GM15510 (cell line): ENCODE measurements around the gene TMEM144.

Source experiments
- POLR2A ChIP-seq: IDR thresholded peaks from 3 replicates; pipeline ENCODE4 v1.6.1; 2011; ENCODE audit warnings: borderline replicate concordance; ENCODE audit not compliant: insufficient read length; ENCODE audit errors: extremely low read depth

Gene TMEM144

DNA sequence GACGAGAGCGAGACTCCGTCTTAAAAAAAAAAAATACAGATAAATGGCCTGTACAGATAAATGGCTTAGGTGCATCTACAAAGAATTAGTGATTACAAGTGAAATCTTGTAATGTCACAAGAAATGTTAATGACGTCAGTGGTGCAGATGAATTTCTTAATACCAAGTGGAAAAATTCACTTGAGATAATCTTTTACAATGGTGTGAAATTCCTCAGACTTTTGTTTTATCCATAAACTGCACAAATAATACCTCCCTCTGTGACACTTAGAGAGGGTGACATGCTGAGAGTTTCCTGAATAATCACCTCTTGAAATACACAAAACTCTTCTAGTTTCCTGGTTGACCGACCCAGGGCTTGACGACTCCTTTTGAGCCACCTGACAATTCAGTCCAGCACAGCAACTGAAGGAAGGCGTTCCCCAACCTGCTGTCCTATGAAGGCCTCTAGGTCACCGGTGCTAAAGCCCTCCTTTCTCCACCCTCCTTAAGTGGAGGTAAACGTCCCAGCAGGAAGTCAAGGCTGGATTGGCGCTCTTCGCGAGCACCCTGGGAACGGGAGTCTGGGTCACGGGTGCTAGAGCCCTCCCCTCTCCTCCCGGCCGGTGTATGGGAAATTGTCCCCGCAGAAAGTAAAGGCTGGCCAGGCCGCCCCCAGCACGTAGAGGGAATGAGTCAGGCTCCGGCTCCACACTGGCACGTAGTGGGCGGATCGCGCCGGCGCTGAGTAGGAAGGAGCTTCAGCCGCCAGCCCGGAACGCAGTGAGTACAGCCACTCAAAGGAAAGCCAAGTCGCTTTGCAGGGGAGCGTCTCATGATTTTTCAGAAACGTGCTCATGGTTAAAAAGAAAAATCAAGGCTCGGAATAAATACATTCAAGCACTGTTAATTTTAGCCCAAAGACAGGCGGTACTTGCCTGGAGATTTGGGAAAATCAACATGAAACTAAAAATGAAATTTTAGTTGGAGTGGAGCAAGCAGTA lies at the start of gene TMEM144:
Gene TMEM144, plus strand, starts transcription at position 662 of the 983 bp plus-strand sequence. CDS start 2,182 bp downstream, outside the sequence.
- no peak for TF ChIP-seq POLR2A

DNA sequence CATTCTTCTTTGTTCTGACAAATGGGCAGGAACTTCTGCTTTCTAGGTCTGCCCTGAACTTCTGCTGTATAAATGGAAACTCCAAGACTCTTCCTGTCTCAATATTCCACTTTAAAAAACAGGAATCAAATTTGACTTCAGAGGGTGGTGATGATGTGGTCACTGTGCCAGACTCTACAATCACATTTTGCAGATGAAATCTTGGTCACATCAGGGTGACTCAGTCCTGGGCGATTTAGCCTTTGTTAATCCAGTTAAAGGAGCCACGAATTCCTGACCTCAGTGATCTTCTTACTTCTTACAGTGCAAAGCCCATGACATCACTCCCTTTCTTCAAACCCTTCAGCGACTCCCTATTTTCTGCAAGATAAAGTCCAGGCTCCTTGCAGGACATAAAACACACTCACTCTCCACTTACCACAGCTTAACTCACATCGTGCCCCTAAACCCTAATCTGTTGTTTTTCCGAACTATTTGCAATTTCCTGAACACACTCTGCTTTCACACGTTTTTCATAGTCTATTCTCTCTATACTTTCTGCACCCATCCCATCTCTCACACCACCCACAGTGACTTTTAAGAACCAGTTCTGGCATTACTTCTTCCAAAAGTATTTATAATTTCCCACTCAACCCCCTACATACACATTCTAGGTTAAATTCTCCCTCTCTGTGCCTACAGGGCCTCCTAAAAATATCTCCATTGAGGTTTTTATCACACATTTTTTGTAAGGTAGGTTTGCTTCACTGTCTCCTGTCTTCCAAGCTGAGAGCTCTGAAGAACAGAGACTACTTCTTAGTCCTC lies 48.5 kb upstream of the TMEM144 start:
- TF ChIP-seq POLR2A, result no peak

DNA sequence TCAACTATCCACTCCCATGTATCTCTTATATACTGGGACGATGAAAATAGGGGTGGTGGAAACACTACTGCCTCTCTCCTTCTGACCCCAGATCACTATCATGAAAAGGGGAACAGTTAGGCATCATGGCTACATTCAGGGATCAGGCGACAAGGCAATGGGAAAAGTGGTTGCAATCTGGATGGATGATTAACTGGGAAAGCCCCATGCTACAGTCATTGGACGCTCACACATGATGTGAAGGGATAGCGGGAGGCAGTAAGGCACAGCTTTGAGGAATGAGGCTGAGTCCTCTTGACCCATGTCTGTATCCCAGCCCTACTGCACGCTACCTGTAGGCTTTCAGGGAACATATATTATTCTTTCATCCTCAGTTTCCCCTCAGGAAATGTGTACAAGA lies 47.7 kb upstream of the TMEM144 start:
- TF ChIP-seq POLR2A, result no peak

DNA sequence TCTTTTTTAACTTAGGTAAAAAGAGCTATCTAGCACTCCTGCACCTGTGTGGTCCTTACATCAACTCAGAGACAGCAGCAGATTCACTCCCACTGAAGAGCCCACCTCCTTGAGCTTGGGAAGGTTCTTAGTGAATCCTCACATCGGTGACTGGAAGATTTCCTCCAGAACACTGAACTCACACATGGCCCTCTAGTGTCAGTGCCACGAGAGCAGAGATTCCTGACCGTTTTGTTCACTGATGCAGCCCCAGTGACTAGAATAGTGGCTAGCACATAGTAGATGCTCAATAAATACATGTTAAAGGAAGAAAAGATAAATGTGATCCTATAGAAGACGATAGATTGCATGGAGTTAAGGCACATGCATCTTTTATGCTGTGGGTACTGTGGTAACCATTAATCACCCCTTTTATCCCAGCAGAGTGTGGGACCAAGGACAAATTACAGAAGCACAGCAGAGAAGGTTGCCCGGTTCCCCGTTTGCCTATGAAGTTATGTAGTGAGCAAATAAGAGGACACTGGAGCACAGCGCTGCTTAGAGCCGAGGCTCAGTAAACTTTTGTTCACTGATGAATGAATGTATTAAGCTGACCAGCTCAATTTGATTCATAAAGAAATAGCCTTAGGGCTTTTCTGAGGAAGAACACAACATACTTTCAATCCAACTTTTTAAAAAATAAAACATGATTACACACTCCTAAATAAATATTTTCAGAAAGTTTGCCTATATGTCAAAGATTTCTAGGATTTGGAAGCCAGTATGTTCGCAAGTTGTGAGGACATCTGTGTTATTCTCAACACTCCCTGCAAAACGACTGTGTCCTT lies 46.1 kb upstream of the TMEM144 start:
- no peak for TF ChIP-seq POLR2A

DNA sequence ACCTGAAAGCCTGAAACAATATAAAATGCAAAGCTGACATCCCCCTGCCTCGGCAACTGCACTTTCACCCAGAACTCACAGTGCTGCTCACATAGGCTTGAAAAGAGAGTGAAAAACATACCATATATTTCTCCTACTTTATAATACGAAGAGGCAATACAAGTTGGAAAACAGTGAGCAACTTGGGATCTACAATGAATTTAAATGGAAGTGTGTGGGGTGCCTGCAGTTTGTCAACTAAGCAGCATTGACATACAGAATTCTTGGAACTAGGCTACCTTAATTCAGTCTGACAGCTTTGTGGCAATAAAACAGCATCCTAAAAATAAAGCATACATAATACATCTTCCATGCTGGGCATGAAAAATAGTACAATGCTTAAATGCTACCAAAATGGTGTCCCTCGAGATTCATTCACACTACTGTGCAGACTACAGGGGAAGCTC lies 45.5 kb upstream of the TMEM144 start:
- TF ChIP-seq POLR2A, result no peak

DNA sequence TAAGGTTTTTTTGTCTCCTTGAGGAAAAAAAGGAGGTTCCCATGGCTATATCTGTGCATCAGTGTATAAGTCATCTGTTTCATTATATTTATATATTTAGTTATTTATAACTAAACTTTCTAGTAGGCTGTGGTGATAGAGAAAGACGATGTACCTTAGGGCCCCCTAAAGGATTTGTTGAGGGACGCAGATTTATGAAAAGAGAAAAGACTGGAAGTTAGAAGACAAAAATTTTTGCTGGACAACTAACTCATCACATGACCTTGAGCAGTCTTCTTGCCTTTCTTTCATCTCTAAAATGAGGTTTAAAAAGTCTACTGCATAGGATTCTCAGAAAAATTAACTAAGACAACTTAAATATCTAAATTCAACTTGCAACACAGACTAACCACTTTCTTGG lies 43.6 kb upstream of the TMEM144 start:
- TF ChIP-seq POLR2A, result no peak

DNA sequence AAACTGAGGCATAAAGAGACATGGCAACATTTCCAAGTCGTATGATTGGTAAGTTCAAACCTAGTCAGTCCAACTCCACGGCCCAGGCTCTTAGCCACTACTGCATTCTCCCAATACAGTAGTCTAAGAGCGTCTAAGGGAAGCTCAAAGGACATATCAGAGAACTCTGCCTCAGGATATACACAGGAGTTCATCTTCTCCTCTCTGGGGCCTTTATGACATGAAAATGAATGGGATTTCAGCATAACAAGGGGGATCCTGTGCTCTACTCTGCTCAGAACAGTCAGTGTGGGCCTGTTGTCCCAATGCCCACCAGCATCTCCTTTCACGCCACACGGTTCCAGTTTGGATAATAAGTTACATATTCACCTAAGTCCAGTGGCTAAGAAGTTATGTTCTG lies 41.7 kb upstream of the TMEM144 start:
- no peak for TF ChIP-seq POLR2A

DNA sequence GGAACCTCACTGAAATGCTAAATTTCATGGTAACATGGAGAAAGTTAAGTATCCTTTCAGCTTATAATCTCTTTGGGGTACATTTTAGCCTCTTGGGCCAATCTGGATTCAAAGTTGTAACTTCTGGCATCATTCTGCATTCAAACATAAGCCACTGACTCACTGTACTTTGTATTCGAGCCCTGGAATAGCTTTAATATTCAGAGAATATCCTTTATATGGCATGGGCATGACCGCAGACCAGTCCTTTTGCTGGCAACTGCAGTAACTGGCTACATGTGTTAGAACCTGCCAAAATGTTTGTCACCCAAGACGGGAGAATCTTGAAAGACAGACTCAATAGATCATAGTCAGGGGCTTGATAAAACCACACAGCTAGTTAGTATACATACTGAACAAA lies 40.8 kb upstream of the TMEM144 start:
- TF ChIP-seq POLR2A, result no peak

DNA sequence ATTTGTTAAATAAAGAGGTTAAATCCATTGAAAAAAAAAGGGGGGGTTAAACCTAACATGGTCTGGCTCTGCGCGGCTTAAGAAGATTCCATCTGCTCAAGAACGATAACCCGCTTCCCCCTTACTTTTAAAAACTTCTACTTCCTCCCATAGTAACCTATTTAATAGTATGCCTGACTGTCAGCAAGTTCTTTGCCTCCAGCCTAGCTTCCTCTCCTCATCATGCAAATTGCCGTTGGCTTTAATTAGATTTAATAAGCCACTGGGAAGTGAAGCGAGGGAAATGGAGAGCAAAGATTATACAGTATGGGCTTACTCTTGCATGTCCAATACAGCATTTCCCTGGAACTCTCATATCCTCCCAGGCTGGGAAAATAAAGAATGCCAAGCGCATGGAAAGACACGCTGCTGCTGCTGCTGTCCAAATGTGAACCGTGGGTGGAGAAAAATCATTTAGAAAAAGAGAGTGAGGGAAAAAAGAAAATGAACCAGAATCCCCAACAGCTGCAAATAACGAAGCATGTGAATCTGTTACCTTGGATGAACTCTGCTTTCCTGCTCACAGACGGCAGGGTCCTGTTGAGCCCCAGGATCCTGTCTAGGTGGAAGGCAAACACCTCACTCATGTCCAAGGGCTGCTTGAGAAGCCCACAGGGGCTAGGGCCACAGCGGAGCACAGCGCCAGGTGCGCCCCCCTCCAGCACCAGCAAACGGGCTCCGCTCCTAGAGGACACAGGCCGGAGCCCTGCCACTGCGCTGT lies 40.2 kb upstream of the TMEM144 start:
- TF ChIP-seq POLR2A, result no peak

DNA sequence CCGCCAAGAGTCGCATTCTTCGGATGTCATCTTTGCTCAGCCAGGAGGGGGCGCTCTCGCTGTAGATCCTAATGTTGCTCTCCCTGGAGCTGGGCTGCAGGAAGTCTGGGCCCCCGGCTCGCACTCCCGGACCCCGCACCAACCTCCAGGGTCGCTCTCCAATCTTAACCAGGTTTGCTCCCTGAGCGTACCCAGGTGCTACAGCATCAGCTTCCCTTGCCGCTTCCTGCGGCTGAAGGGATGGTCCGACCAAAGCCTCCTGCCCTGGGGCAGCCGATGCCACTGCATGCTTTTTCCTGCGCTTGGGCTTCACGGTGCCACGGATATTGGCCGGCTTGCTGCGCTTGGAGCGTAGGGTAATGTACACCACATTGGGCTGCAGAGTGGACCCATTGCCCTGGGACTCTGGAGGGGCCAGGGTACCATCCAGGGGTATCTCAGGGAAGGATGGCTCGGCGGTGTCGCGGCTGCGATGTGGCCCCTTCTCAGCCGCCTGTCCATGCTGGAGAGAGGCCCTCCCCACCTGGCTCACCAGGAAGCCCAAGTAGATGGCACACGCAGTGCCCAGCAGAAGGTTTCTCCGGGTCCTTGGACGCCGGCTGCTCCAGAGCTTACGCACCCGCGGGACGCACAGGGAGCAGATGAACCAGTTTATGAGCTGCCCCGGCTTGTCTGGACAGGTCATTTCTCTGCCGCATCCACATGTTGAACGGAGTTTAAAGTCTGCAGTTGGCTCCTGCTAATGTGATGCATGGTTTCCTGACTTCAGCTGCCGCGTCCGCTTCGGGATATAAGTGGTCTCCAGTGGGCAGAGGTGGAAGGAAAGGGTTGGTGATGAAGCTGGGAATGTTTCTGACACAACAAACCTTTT lies 39.4 kb upstream of the TMEM144 start:
- no peak for TF ChIP-seq POLR2A

DNA sequence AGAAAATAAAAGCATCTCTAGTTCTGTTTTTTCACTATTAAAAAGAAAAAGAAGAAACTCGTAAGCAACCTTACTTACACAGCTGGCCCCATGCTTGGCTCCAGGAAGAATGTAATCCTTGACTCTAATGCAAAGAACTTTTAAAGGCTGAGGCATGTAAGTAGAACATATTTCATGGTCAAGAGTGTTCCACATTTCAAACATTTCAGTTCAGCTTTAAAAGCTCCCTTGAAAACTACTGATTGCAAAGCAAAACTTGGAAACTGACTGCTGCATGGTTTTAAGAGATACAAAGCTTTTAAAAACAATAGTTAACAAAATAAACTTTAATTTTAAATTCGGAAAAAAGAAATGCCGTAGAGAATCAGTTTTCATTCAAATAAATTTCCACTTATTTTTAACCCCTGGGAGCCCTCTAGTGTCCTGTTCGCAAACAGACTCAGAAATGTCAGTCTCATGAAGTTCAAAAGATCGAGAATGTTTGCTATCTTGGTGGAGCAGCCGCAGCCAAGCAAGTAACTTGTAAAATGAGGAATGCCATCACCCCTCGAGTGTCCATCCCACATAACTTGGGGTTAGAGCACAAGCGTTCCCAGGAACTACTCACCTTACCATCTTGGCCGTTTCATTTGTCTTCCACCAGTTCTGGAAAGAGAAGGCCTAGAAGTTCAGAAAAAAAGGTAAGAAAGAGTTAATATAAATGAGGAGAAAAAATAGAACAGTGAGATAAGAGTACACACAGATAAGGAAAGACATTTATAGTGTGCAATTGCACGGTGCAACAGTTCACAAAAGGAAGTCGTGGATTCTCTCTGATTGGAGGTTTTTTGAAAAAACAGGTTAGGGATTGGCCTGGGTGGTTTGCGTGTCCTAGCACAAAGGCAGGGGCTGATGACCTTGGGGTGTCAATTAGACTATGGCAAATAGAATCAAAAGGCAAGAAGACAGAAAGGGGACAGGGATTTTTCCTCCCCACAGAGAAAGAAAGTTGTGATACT lies 37.7 kb upstream of the TMEM144 start, which contains the start of gene GASK1B:
Gene GASK1B, minus strand, starts transcription at position 765 of the 998 bp plus-strand sequence. CDS start 1,650 bp downstream, outside the sequence.
- TF ChIP-seq POLR2A, result no peak

DNA sequence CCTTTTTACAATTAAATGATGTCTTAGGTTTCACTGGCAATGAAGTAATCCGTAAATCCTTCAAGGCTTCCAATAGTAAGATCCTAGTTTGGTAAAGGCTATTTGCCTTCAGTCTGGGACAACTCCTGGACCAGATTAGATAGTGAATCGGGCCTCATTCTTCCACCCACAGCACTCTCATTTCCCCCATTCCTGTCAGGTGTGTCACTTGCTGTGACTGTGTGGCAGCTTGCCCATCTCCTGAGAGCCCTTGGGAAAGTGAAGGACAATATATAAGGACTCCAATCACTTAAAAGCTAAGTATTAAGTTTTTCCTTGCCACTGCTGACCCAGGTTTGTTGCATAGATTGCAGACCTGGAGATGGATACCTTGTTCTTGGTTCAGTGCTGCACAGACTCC lies 34.2 kb upstream of the TMEM144 start:
- no peak for TF ChIP-seq POLR2A

DNA sequence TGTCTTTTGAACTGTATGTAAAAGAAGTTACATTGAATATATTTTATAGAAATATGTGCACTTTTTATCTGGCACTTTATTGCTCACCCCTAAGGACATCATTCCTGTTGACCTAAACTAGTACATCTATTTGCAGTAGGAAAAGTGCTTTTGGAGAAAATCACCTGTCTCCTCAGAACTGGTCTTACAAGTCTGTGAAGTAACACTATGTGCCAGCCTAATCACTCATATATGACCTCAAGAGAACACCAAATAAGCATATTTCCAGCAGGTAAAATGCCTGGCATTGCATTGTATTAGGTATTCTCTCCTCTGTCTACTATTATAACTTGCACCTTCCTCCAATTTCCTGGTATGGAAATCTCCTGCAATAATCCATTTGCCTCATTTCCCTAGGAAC lies 33.5 kb upstream of the TMEM144 start:
- TF ChIP-seq POLR2A, result no peak
